Testis (tissue), 2 donors: ENCODE data around the gene POR.

Experiments used
- POLR2A ChIP-seq: fragments of 450-650 bp; IDR thresholded peaks from one replicate; pipeline ENCODE4 v1.6.1; 2017; ENCODE audit warnings: antibody characterized with exemption, mild to moderate bottlenecking, moderate library complexity
- TF ChIP-seq, protein P1 (sequence below), 3 experiments: fragments of 450-650 bp in 2 of 3; fragments of 200-600 bp in 1 of 3; sonication (generic) in 1 of 3; IDR thresholded peaks; one replicate each; pipeline ENCODE4 v1.5.1; 2016 to 2019; ENCODE audit warnings: antibody characterized with exemption in 3 of 3, mild to moderate bottlenecking in 2 of 3, moderate library complexity in 1 of 3

DNA sequence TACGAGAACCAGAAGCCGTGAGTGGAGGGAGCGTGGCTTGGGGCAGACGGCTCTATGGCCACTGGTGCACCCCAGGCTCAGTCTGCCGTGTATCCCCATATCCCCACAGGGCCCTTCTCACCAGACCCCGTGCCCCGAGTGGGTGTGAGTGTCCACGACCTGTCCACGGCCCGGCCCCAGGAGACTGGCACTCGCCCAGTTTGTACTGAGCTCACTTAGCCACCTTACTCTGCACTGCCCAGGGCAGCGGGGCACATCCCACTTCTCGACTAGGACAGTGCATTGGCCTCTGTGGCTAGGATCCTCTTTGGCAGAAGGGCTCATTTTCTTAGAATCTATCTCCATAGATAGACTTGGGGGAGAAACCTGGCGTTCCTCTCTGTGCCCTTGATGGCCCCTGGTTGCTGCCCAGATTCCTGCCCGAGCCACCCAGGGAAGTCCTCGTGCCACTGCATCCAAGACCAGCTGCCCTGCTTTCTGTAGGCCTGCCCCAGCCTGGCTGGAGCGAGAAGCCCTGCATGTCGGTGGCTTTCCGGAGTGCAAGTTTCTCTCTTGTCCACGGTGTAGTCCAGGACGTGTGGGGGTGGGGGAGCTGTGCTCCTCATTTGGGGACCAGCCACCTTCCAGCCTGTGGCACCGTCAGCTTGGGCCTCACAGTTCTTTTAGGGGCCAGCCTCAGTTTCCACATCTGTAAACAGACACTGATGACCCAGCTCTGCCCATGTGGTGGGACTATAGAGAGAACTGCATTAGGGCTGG is 67.5 kb downstream of the POR start:
- TF ChIP-seq, protein P1, sequence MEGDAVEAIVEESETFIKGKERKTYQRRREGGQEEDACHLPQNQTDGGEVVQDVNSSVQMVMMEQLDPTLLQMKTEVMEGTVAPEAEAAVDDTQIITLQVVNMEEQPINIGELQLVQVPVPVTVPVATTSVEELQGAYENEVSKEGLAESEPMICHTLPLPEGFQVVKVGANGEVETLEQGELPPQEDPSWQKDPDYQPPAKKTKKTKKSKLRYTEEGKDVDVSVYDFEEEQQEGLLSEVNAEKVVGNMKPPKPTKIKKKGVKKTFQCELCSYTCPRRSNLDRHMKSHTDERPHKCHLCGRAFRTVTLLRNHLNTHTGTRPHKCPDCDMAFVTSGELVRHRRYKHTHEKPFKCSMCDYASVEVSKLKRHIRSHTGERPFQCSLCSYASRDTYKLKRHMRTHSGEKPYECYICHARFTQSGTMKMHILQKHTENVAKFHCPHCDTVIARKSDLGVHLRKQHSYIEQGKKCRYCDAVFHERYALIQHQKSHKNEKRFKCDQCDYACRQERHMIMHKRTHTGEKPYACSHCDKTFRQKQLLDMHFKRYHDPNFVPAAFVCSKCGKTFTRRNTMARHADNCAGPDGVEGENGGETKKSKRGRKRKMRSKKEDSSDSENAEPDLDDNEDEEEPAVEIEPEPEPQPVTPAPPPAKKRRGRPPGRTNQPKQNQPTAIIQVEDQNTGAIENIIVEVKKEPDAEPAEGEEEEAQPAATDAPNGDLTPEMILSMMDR (IDR thresholded peaks at IDR 0.05): no peak
- TF ChIP-seq POLR2A: no peak
